Loucy (cell line): ENCODE data around the gene PDE8A.

Source experiments
- EZH2phosphoT487 ChIP-seq: fragments of 200-600 bp; IDR thresholded peaks from 2 replicates; pipeline ENCODE4 v1.6.1; 2018; ENCODE audit warnings: antibody characterized with exemption, mild to moderate bottlenecking, moderate library complexity, borderline replicate concordance
- TF ChIP-seq, protein P1 (sequence below): fragments of 200-600 bp; sonication (generic); conservative IDR thresholded peaks from 2 replicates; pipeline ENCODE4 v1.5.1; 2014; ENCODE audit warnings: mild to moderate bottlenecking, antibody characterized with exemption, low read length

DNA sequence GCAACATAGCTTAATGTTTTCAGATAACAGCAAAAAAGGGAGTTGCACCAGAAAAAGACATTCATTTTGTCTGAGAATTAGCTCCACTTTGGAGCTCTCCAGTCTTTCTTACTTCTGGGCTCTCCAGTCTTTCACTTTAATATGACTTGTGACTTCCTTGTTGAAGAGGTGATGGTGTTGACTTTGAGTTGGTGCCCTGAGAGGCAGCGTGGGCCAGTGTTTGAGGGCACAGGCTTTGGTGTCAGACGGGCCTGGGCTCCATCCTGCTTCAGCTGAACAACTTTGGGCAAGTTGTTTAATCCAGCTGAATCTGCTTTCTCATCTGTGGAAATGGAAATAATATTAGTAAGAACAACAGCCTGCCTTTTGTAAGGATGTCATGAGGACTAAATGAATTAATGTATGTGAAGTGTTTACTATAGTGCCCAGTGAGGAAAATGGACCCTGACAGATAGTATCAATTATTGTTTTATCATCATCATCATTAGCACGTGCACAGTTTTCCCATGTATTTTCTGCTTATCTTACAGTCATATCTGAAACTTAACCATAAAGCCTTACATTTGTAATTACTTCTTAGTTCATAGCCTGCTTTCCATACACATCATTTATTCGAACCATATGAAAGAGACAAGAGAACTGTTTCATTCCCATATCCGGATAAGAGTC, 108.4 kb downstream of the PDE8A start:
- TF ChIP-seq, protein P1, sequence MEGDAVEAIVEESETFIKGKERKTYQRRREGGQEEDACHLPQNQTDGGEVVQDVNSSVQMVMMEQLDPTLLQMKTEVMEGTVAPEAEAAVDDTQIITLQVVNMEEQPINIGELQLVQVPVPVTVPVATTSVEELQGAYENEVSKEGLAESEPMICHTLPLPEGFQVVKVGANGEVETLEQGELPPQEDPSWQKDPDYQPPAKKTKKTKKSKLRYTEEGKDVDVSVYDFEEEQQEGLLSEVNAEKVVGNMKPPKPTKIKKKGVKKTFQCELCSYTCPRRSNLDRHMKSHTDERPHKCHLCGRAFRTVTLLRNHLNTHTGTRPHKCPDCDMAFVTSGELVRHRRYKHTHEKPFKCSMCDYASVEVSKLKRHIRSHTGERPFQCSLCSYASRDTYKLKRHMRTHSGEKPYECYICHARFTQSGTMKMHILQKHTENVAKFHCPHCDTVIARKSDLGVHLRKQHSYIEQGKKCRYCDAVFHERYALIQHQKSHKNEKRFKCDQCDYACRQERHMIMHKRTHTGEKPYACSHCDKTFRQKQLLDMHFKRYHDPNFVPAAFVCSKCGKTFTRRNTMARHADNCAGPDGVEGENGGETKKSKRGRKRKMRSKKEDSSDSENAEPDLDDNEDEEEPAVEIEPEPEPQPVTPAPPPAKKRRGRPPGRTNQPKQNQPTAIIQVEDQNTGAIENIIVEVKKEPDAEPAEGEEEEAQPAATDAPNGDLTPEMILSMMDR = no peak
- TF ChIP-seq EZH2phosphoT487 = no peak
